WERI-Rb-1 (cell line): ENCODE results near the gene DHX36.

Experiments
- DNase-seq: peaks from one replicate; pipeline ENCODE4 v3.0.0-alpha.2; 2020
- H3K27ac ChIP-seq: fragments of 250-450 bp; sonication (Bioruptor Pico); 2 replicates; pipeline ENCODE4 v1.5.1; 2020; ENCODE audit warnings: mild to moderate bottlenecking, moderate library complexity
- H3K27me3 ChIP-seq: fragments of 250-450 bp; sonication (Bioruptor Pico); 2 replicates; pipeline ENCODE4 v1.5.1; 2021; ENCODE audit warnings: mild to moderate bottlenecking, low read depth, moderate library complexity; ENCODE audit not compliant: insufficient read depth, severe bottlenecking
- H3K36me3 ChIP-seq: fragments of 250-450 bp; sonication (Bioruptor Pico); 2 replicates; pipeline ENCODE4 v1.5.1; 2020; ENCODE audit warnings: mild to moderate bottlenecking, moderate library complexity
- H3K4me3 ChIP-seq: 2 replicates; pipeline ENCODE4 v1.5.1; 2011; ENCODE audit warnings: low read depth, mild to moderate bottlenecking, control low read depth, low read length
- H3K9me3 ChIP-seq: fragments of 250-450 bp; sonication (Bioruptor Pico); 2 replicates; pipeline ENCODE4 v1.5.1; 2021; ENCODE audit warnings: mild to moderate bottlenecking, moderate library complexity; ENCODE audit not compliant: severe bottlenecking
- TF ChIP-seq, protein P1 (sequence below): IDR thresholded peaks from 2 replicates; pipeline ENCODE4 v1.5.1; 2011; ENCODE audit warnings: low read depth, mild to moderate bottlenecking, control low read depth, inconsistent platforms, low read length

The DHX36 gene

GRCh38 chr3:154229217-154229590 lies 95.1 kb downstream of the DHX36 start:
- Histone ChIP-seq H3K4me3 (no peak overlapping the region), H3K9me3 (no peaks in the 10 kb centered on the region), H3K27ac (no peak overlapping the region), H3K36me3 (no peaks in the 10 kb centered on the region), H3K27me3 (no peaks in the 10 kb centered on the region)
- TF ChIP-seq, protein P1, sequence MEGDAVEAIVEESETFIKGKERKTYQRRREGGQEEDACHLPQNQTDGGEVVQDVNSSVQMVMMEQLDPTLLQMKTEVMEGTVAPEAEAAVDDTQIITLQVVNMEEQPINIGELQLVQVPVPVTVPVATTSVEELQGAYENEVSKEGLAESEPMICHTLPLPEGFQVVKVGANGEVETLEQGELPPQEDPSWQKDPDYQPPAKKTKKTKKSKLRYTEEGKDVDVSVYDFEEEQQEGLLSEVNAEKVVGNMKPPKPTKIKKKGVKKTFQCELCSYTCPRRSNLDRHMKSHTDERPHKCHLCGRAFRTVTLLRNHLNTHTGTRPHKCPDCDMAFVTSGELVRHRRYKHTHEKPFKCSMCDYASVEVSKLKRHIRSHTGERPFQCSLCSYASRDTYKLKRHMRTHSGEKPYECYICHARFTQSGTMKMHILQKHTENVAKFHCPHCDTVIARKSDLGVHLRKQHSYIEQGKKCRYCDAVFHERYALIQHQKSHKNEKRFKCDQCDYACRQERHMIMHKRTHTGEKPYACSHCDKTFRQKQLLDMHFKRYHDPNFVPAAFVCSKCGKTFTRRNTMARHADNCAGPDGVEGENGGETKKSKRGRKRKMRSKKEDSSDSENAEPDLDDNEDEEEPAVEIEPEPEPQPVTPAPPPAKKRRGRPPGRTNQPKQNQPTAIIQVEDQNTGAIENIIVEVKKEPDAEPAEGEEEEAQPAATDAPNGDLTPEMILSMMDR, result no peak
- no peak for DNase-seq

DNA sequence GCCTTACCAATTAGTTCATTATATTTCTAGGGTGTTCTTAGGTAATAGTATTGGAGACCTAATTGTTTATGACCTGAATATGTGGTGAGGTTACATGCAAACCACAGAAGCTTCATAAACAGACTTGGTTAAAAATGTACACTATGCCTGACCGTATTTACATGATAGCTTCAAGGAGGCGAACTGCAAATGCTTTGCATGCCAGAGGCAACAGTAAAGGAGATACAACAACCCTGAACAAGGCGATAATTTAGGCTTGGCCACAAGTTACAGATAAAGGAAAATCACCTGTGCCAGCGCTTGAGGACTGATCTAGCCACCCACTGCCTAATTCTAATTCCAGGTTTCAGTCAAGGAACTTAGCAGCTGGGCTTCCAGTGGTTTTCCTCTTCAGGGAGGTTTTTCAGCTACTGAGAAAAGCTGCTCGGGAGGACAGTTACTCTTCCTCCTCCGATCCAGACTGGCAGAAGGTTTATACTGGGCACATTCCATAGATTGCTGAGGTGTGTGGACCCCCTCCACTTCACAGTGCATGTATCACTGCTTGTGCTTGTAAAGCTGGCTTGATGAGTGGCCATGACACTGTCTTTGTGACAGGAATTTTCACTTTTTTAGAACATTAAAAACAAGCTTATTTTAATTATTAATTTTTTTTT lies 95.6 kb downstream of the DHX36 start:
- TF ChIP-seq, protein P1, result no peak
- no peak for DNase-seq
- Histone ChIP-seq H3K9me3 (no peaks in the 10 kb centered on the region), H3K27me3 (no peaks in the 10 kb centered on the region), H3K27ac (no peak overlapping the region), H3K36me3 (no peaks in the 10 kb centered on the region), H3K4me3 (no peak overlapping the region)

DNA sequence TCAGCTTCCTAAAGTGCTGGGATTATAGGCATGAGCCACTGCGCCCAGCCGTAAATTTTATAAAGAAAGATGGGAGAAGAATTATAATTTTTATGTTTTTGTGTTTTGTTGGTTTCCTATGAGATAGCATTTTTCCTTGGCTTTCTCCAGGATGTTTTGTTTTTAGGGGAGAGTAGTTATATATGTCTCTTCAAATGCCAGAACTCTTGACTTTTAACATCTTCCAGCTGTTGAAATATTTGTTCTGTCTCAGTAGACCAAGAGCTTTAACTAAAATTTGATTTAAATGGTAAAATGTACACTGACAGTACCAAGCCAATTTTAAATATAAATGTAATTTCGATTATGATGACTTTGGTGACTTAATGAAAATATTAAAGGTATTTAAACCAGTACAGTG lies 96.8 kb downstream of the DHX36 start:
- Histone ChIP-seq H3K27me3 (no peaks in the 10 kb centered on the region), H3K36me3 (no peaks in the 10 kb centered on the region), H3K9me3 (no peaks in the 10 kb centered on the region), H3K27ac (no peak overlapping the region), H3K4me3 (no peak overlapping the region)
- TF ChIP-seq, protein P1, result no peak
- DNase-seq, result no peak

- Histone ChIP-seq H3K27ac (no peak overlapping the region), H3K9me3 (no peaks in the 10 kb centered on the region), H3K27me3 (no peaks in the 10 kb centered on the region), H3K4me3 (no peak overlapping the region), H3K36me3 (no peaks in the 10 kb centered on the region)
- DNase-seq, result no peak
- TF ChIP-seq, protein P1, result no peak
Measured at GRCh38 chr3:154225536-154225935, 98.8 kb downstream of the DHX36 start.

DNA sequence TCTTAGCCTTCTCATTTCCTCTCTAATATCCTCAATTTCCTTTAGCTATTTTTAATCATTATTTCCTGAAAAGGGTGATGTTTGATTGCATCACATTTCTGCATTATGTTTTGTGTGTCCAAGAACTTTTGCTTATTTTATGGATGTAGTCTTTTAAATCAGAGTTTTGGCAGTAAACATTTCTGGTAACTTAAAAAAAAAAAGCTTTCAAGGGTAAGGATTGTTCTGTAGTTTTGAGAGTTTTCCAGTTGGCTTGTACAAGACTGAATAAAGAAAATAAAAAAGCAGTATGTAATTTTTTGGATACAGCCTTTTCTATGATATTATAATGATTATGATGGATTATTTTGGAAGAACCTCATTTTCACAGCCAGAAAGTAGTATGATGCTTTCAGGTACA lies 99.4 kb downstream of the DHX36 start:
- Histone ChIP-seq H3K36me3 (no peaks in the 10 kb centered on the region), H3K9me3 (no peaks in the 10 kb centered on the region), H3K27ac (no peak overlapping the region), H3K27me3 (no peaks in the 10 kb centered on the region), H3K4me3 (no peak overlapping the region)
- no peak for DNase-seq
- TF ChIP-seq, protein P1, result no peak

DNA sequence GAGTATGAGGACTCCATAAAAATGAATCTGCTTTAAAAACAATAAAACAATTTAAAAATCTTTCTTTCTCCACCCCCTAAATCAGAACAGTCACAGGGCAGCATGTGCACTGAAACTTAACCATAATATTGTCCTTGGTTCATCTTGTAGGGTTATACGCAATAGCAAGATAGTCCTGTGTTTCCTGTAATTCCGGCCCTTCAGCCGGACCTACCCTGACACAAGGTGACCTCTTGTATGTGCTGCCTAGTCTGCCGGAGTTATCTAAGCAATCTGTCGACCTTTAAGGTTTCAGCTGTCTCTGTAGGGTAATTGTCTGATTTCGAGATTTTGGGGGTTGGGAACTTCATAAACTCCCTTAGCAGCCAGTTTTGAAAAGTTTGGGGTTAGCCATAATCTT lies 99.9 kb downstream of the DHX36 start:
- Histone ChIP-seq H3K4me3 (no peak overlapping the region), H3K27me3 (no peaks in the 10 kb centered on the region), H3K36me3 (no peaks in the 10 kb centered on the region), H3K27ac (no peak overlapping the region), H3K9me3 (no peaks in the 10 kb centered on the region)
- no peak for DNase-seq
- TF ChIP-seq, protein P1, result no peak
